Measurements from ENCODE around the gene WDR27.
A peak's percentile ranks its signal among the peaks of the same experiment; 100 is the strongest.

The WDR27 gene

DNA sequence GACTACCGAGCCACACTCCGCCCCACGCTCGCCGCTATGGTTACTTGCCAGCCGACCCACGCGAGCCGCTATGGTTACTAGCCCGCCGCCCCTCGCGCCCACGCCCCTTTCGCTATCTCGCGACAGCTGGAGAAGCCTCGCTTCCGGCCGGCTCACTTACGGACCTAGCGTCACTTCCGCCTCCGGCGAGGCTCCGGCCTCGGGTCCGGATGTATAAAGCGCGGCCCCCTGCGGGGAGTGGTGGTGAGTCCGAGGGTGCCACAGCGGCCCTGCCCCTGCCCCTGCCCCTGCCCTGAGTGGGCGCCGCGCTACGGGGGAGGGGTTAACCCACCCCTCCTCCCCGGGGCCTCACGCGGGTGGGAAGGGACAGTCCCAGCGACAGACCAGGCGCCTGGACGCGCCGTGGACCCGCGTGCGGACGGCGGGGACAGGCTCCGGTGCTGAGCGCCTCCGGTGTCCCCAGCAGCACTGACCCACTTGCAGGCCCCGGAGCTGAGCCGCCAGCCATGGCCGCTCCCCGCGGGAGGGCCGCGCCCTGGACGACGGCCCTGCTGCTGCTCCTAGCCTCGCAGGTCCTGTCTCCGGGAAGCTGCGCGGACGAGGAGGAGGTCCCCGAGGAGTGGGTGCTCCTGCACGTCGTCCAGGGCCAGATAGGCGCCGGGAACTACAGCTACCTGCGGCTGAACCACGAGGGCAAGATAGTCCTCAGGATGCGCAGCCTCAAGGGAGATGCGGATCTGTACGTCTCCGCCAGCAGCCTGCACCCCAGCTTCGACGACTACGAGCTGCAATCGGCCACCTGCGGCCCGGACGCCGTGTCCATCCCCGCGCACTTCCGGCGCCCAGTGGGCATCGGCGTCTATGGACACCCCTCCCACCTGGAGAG is at the start of gene WDR27, which contains the start of gene C6orf120:
TSS of gene WDR27 (minus strand) at position 76 of the 886 bp plus-strand sequence. CDS start 13,024 bp downstream, outside the sequence.
TSS of gene C6orf120 (plus strand) at position 173 of the 886 bp plus-strand sequence. CDS start at position 507, 334 bp downstream.
- DNase-seq (ENCODE audit: low read depth), result peak; percentile 98

DNA sequence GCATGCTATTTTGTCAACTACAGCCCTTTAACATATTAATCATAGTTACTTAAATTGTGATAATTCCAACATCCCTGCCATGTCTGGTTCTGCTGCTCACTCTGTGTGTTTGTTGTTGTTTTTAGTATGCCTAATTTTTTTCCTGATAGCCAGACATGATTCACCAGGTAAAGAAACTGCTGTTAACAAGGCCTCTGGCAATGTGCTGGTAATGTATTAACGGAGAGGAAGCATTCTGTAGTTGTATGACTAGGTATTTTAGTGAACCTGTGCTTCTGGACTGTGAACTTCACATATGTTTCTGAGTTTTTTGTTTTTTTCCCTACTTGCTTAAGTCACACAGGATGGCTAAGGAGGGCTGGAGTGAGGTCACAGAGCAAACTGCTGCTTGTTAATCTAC is 44.7 kb upstream of the WDR27 start:
- DNase-seq (ENCODE audit: low read depth), result no peak

DNA sequence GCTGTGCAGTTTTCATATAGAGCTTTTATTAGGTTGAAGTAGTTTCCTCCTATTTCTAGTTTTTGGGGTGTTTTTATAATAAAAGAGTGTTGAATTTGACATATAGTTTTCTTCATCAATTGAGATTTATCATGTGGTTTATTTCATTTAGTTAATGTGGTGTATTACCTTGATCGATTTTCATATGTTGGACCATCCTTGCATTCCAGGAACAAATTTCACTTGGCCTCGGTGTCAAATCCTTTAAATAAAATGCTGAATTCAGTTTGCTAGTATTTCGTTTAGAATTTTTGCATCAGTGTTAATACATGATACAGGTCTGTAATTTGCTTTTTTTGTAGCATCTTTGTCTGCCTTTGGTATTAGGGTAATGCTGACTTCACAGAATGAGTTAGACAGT is 43.6 kb upstream of the WDR27 start:
- no peak for DNase-seq (ENCODE audit: low read depth)

DNA sequence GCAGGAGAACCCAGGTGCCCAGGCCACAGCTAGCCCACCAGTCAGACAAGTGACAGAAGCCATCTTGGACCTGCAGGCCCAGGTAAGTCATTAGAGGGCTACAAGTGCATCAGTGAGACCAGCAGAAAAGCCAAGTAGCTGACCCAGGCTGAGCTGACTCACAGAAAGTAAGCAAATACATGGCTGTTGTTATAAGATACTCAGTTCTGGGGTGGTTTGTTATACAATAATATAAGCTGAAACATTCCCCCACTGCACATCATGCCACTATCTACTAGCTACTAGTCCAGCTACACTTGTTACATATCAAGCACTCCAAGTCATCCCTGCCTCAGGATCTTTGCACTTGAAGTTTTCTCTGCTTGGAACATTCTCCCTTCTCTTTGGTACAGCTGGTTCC is 39.5 kb upstream of the WDR27 start:
- no peak for DNase-seq (ENCODE audit: low read depth)

DNA sequence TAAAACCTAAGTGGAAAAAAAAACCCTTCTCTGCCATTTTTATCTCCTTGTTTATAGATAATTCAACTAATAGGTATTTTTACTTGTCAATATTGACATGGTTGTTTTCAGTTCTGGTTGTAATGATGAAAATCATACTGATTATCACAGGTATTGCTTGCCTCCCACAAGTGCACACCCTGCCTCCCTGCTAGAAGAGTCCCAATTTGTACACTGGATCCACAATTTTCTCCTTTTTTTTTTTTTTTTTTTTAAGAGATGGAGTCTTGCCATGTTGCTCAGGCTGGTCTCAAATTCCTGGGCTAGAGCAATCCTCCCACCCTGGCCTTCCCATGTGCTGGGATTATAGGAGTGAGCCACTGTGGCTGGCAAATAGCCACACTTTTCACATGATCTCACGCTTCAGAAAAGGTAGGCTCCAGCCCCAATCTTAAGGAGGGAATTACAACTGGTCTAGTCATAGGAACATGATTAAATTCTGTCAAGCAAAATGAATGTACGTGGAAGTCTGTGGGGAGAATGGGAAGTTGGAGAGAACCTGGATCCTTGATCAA is 37.2 kb upstream of the WDR27 start:
- DNase-seq (ENCODE audit: low read depth), result no peak

DNA sequence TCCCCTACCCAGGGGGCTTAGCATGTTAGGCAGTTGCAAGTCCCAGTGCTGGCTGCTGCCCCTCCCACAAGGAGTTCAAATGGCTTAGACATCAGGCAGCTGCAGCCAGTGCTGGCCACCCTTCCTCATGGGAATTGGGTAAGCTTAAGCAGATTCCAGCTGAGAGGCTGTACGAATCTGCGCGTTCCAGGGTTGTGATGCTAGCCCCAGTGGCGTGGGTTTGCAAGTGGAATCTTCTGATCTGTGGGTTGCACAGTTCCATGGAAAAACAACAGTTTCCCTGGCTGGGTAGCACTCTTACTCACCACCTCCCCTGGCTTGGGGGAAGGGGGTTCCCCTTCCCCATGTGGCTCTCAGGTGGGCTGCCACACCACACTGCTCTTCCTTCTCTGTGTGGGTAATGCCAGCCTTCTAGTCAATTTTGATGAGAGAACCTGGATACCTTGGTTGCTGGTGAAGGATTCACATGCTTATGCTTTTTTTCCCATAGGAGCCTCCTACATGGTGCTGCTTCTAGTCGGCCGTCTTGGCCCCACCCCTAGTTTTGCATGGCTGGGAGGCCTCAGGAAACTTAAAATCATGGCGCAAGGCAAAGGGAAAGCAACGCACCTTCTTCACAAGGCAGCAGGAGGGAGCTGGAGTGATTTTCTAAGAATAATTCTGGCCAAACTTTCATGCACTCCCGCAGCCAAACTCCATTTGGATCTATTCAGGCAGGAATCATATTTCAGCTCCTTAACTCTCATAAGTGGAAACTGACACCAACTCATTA is 36.6 kb upstream of the WDR27 start:
- no peak for DNase-seq (ENCODE audit: low read depth)

DNA sequence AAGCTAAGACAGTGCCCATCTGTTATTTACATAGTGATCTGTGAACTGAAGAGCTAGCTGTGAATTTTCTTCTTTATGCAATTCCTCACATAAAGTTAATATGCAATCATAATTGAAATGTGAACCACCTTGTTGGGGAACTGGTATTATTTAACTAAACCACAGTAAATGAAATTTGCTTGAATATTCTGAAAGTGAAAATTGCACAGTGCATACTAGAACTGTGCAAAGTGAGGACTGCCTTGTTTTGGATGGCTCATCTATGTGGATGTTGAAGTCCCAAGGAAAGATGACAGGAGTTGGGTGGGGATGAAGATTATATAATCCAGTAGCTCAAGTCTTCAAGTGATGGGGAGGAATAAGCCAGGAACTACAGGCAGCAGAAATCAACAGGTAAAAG is 28.1 kb upstream of the WDR27 start:
- DNase-seq (ENCODE audit: low read depth), result no peak

DNA sequence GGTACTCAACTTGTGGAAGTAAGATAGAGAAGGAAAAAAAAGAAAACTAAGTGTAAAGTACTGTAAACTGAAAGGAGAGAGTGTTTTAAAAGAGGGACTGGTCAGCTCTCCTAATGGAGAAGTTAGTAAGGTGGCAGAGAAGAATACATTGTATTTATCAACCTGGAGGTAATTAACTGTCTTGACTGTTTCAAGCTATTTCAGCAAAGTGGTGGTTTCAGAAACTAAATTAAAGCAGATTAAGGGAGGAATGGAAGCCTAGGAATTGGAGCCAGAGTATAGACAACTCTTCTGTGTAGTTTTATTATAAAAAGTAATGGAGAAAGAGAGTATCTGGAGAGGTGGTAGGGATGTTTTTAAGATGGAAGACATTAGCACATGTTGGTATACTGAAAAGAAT is 25.1 kb upstream of the WDR27 start:
- no peak for DNase-seq (ENCODE audit: low read depth)

DNA sequence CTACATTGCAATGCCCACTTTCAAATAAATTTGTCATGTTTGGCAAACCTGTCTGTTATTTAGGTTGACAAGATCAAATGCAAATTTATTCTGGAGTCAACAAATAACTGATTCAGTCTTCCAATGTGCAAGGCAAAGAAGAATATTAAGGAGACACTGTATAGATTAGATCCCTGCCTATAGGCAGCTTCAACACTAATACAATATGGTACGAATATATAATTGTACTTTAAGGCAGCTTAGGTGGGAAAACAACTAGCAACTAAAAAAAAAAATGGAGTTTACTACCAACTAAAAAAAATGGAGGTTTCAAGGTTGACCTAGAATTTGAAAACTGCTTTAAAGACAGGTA is 24.2 kb upstream of the WDR27 start:
- DNase-seq (ENCODE audit: low read depth), result no peak

DNA sequence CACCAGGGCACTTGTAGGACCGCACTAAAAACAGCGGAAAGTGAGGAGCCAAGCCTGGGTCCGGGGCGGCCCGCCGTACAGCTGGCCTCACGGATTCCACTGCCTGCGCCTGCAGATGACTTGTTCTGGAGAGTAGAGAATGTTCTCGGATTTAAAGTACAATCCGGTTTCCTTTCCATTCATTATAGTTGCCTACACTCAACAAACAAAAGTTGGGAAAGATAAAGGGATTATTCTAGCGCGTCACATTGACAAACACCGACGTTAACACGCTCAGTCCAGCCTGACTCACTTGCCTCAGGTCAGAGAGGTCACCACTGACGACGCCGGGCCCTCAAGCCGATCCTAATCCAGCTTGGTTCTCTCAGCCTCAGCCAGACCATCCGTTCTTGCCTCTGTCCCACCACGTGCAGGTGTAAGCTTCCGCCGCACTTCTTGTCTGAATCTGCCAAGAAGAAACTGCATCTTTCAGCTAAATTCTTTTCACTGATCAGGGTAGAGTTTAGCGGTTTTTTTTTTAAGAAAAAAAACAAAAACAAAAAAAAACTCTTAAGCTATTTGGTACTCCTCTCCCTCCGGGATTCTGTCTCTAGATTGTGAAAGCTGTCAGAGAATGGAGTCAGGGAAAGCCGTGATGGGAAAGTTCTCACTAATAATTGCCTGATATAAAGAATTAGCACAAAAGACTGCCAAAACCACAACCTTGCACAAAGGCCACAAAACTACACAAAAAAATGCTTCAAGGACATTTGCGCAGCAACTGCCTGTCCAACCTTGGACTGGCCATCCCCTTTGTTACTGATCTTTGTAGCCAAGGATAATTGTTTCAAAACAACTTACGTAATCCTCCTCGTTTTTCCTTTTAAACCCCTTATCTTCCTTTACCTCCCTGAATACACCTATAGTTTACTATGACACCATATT is 23.6 kb upstream of the WDR27 start:
- no peak for DNase-seq (ENCODE audit: low read depth)

DNA sequence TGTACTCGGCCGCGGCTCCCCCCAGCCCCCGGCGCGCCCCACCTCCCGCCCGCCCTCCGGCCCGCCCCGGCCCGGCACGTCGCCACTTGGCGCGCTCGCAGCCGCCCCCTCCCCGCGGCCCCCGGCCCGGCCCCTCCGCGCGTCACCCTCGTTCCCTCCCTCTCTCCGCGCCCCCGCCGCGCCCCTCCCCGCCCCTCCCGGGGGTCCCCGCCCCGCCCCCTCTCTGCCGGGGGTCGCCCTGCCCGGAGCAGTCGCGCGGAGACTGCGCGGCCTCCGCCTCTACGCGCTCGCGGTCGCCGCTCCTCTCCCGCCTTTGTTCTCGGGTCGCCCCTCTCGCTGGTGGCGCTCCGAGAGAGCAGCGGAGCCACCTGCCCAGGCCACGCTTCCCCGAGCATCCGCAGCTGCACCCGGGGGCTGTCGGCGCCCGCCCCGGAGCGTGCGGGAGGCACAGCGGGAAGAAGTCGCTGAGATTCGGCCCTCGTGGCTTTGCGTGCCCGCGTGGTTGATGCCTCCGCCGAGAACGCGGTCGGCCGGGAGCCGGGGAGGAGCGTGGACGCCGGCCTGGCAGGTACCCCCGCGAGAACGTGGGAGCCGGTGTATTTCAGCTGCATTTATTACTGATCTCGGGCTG is 22.8 kb upstream of the WDR27 start, which contains the start of gene PHF10:
TSS of gene PHF10 (minus strand) at position 7 of the 631 bp plus-strand sequence. CDS start 569 bp downstream, outside the sequence.
- peak; percentile 53 for DNase-seq (ENCODE audit: low read depth)

DNA sequence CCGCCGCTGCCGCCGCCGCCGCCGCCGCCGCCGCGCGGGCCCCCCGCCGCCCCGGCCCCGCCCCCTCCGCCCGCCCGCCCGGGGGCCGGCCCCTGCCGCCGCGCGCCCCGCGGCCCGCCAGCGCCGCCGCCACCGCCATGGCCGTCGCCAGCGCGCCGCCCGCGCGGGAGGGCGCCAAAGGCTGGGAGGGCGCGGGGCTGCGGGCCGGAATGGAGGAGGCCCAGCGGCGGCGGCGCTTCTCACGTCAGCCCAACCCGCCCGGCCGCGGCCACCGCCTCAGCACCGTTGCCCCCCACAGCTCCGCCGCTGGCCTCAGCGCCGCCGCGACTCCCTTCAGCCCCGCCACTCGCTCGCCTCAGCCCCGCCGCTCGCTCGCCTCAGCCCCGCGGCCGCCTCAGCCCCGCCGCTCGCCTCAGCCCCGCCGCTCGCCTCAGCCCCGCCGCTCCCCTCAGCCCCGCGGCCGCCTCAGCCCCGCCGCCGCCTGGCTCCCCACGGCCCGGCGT is 22.2 kb upstream of the WDR27 start:
- no peak for DNase-seq (ENCODE audit: low read depth)

DNA sequence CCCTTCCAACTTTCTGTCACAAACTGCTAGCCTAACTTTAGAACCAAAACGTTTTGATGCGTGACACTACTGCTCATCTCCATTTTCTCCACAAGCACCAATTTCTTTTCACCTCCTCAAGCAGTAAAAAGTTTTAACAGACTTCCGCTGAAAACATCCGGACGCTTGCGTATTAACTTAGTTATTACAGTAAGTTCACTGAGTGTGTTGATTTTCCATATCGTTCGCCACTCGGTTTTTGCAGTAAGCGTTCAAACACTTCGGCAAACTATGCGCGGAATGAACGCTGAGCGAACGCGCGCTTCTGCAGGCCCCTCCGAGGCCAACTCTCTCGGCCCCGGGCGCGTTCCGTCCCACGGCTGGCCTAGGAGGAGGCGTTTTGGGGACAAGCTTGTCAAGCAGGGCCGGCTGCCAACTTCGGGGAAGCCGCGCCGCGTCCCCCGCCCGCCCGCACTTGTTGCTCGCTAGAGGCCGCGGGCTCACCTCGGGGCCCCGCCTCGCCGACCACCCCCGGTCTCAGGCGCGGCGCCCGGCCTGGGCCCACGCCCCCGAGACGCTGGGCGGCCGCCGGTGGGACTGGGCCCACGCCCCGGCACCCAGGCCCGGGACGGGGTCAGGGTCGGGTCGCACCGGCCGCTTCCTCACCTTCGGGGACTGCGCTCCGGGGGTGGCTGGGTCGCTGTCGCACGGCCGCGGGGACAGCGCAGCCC is 21.5 kb upstream of the WDR27 start:
- peak; percentile 62 for DNase-seq (ENCODE audit: low read depth)

DNA sequence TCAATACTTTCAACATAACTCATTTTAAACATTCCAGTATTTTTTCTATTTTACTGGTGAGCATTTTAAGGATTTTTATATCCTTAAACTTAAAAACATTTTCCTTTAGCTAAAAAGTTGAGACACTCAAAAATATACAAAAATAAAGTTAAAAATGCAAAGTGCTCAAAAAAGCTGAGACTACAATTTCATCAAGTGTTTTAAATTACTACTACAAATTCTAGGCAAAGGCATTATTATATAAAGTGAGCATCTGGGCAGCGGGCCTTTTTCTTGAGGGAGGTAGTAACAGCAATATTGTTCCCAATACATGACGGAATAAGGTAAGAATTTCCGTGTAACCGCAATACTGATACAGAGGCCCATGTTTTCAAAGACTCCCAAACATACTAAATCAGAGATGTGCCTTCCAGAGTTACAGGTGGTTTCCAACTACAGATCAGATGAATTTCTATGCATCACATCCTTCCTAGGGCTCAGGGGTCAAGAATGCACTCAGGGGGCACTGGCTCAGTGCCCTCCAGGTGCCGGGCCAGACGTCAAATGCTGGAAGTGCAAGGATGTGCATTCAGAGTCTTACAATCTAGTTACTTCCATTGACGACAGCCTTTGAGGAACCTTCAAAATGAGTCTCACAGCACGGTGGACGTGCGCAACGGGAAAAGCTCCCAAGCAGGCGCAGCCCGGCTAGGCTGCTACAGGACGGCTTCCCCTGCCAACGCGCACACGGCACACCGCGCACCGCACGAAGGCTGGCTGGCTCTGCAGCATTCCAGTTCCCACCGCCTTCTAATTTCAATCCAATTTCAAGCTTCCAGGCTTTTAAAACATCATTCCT is 20.8 kb upstream of the WDR27 start:
- DNase-seq (ENCODE audit: low read depth), result no peak

DNA sequence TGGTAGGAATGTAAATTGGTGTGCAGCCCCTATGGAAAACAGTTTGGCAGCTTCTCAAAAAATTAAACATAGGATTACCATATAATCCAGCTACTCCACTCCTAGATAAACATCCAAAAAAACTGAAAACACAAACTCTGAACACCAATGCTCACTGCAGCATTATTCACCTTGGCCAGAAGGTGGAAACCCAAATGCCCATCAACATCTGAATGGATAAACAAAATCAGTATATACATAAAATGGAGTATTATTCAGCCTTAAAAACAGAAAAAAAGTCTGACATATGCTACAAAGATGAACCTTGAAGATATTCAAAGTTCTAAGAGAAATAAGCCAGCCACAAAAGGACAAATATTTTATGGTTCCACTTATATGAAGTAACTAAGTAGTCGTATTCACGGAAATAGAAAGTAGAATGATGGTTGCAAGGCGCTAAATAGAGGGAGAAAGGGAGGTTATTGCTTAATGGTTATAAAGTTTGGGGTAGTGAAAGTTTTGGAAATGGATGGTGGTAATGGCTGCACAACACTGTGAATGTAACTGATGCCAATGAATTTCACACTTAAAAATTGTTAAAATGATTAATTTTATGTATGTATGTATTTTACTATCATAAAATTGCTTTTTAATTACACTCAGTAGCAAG is 18.5 kb upstream of the WDR27 start:
- DNase-seq (ENCODE audit: low read depth), result no peak

DNA sequence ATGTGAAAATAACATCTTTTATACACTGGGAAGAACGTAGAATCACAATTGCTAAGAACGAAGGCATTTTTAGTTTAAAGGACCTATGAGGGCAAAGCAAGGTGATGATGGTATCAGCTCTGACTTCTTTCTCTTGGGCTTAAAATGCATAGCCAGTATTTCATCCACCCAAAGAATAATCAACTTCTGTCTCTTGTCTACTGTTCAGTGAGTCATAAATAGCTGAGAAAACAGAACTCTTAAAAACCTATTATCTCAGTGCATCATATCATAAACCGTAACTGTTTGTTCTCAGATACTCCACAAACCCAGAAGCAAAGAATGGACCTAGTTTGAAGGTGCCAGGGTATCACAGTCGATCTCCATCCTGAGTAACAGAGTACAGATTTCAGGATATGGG is 17.3 kb upstream of the WDR27 start:
- DNase-seq (ENCODE audit: low read depth), result no peak

DNA sequence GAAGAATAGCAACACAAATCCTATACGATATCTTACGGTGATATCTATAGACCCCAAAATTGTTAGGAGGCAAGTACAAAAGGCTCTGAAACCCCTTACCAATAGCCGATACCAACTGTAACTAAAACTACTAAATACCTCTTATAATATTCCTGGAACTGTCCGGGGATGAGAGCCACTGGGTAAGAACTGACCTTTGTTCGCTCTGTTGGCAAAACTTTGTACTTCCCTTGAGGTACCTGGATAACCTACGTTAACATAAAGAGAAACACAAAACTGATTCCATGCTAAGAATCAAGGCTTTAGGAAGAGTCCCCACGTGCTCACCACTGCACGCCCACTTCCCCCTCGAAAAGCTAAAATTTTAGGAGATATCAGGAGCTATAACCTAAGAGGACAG is 12.8 kb upstream of the WDR27 start:
- DNase-seq (ENCODE audit: low read depth), result no peak

DNA sequence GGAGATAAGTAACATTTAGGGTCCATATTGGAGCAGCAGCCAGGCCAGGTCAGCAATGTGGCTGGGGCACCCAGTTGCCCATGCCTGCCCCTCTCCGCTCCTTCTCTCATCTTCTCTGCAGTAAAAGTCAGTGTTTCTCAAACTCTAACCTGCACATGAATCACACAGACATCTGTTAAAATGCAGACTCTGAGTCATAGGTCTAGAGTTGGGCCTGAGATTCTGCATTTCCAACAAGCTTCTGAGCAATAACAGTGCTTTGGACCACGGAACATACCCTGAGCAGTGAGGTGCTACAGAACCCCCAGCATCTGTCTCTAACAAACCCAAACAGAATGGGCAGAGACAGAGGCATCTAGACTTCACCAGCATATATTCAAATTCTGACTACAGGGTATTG is 12.3 kb upstream of the WDR27 start:
- DNase-seq (ENCODE audit: low read depth), result no peak

DNA sequence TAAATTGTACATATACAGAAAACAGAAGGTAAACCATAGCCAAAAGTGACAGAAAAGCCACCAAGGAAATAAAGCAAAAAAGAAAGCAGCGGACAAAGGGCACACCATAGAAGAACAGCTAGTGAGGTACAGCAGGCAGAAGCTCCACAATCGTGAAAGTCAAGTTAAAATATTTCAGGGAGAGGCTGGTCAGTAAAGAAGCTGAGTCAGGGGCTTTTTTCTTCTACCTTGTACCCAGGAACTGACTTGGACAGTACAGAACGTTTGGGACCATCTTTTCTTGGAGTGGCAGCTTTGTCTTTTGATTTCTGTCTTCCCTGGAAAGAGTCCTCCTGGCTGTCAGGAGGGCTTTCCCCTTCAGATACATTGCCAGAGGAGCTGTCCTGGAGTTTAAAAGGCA is 8.2 kb upstream of the WDR27 start:
- no peak for DNase-seq (ENCODE audit: low read depth)
